ENCODE data around the gene CDK14.

CDK14 gene

DNA sequence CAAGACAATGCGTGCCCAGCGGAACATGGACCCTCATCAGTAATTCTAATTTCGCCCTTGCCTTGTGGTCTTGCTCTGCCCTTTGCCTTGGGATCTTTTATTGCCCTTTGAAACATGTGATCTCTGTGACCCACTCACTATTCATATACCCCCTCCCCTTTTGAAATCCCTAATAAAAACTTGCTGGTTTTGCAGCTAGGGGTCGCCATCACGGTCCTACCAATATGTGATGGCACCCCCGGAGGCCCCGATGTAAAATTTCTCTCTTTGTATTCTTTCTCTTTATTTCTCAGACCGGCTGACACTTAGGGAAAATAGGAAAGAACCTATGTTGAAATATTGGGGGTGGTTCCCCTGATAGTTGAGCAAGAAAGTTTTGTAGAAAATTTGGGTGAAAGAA, 242.7 kb downstream of the CDK14 start:
- Histone ChIP-seq H3K27ac (ENCODE audit: low read depth, low read length) (no peak overlapping the region), H3K4me3 (ENCODE audit: low read length) (no peak overlapping the region), H3K36me3 (ENCODE audit: control insufficient read depth, insufficient read depth, low read length) (no peaks in the 10 kb centered on the region), H3K9ac (ENCODE audit: low read length) (no peak overlapping the region), H3K27me3 (ENCODE audit: control insufficient read depth, insufficient read depth, low read length) (no peaks in the 10 kb centered on the region), H3K4me1 (ENCODE audit: control insufficient read depth, insufficient read depth, low read length) (no peaks in the 10 kb centered on the region)

DNA sequence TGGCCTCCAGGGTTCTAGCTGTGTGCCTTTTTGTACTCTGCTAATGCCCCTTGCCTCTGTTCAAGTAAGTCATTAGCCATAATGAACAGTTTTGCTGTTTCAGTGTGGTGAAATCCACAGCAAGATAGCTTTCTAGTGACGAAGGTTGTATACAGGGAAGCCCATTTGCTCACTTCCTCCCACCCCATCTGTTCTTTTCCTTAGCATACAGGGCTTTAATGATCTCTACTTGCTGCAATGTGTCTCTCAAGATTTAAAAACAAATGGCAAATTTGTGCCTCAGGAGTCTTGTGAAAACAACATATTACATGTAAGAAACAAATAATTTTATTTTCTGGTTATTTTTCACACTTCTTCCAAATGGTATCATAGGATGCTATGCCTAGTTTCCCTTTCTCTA, 243.2 kb downstream of the CDK14 start:
- no peak overlapping the region for H3K4me3 ChIP-seq (ENCODE audit: low read length)
- H3K27ac ChIP-seq (ENCODE audit: low read depth, low read length), result no peak overlapping the region
- no peak overlapping the region for H3K9ac ChIP-seq (ENCODE audit: low read length)
- no peaks in the 10 kb centered on the region for H3K36me3 ChIP-seq (ENCODE audit: control insufficient read depth, insufficient read depth, low read length)
- no peaks in the 10 kb centered on the region for H3K27me3 ChIP-seq (ENCODE audit: control insufficient read depth, insufficient read depth, low read length)
- H3K4me1 ChIP-seq (ENCODE audit: control insufficient read depth, insufficient read depth, low read length), result no peaks in the 10 kb centered on the region

DNA sequence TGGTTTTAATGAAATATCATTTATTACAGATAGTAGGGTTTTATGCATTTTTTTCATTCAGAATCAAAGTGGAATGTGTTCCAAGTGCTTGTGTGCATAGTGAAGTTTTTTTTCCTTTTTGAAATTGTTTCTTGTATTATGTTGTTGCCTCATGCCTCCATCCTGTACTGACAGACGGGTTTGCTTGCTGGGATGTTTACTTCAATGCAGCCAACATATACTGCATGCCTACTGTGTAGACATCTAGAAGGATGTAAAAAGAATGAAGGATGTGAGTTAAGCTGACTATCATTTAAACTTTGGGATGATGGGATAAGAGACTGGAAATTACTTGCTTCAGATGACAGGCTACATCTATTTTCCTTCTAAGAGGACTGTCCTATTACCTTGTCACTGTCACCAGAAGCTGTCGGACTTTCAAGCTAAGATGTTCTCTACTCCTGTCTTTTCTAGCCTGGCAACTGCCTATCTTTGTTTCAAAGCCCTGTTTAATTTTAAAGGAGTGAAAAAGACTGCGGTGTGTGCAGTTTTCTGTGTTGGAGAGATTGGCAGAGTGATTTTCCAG, 243.7 kb downstream of the CDK14 start:
- H3K4me1 ChIP-seq (ENCODE audit: control insufficient read depth, insufficient read depth, low read length), result no peaks in the 10 kb centered on the region
- no peaks in the 10 kb centered on the region for H3K36me3 ChIP-seq (ENCODE audit: control insufficient read depth, insufficient read depth, low read length)
- no peak overlapping the region for H3K4me3 ChIP-seq (ENCODE audit: low read length)
- H3K27me3 ChIP-seq (ENCODE audit: control insufficient read depth, insufficient read depth, low read length), result no peaks in the 10 kb centered on the region
- no peak overlapping the region for H3K27ac ChIP-seq (ENCODE audit: low read depth, low read length)
- no peak overlapping the region for H3K9ac ChIP-seq (ENCODE audit: low read length)

DNA sequence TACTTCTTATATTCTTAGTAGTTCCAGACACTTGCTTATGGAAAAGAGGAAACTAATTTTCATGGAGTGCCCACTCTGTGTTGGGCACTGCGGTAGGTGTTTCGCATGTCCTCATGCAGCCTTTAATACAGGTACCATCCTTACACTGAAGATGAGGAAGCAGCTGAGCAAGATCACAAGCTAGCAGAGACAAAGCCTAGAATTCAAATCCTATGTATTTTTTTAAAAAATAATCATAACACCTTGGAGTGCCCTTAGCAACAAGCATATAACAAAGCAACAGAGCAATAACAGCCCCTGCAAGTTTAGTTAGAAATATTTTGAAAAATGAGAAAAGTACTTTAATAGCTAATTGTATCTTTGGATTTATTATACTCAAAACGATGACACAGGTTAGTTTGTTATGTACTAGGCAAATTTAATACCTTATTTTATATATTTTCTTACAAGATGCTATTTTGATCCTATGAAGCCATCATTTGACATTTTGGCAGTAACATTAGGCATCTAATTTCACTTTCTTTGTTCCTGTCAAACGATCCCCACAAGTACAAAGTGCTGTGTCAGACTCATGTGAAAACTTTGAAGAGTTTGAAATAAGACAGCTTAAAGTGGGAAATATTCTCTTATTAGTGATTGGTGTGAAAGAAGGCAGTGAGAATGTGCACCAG, 245.8 kb downstream of the CDK14 start:
- Histone ChIP-seq H3K36me3 (ENCODE audit: control insufficient read depth, insufficient read depth, low read length) (no peaks in the 10 kb centered on the region), H3K27ac (ENCODE audit: low read depth, low read length) (no peak overlapping the region), H3K27me3 (ENCODE audit: control insufficient read depth, insufficient read depth, low read length) (no peaks in the 10 kb centered on the region), H3K4me1 (ENCODE audit: control insufficient read depth, insufficient read depth, low read length) (no peaks in the 10 kb centered on the region), H3K4me3 (ENCODE audit: low read length) (no peak overlapping the region), H3K9ac (ENCODE audit: low read length) (no peak overlapping the region)

DNA sequence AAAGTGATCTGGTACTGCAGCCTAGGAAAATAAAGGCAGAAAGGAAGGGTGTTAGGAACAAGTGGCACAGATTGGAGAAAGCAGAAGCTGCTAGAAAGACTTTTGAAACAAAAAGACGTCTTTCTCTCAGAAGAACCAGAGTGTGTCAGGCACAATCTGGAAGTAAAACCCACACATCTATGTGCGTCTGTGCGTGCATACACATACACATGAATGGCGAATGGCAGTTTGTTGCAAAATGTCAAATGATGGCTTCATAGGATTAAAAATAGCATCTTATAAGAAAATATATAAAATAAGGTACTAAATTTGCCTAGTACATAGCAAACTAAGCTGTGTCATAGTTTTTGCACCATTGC, 246.3 kb downstream of the CDK14 start:
- Histone ChIP-seq H3K27ac (ENCODE audit: low read depth, low read length) (no peak overlapping the region), H3K4me3 (ENCODE audit: low read length) (no peak overlapping the region), H3K4me1 (ENCODE audit: control insufficient read depth, insufficient read depth, low read length) (no peaks in the 10 kb centered on the region), H3K36me3 (ENCODE audit: control insufficient read depth, insufficient read depth, low read length) (no peaks in the 10 kb centered on the region), H3K27me3 (ENCODE audit: control insufficient read depth, insufficient read depth, low read length) (no peaks in the 10 kb centered on the region), H3K9ac (ENCODE audit: low read length) (no peak overlapping the region)

DNA sequence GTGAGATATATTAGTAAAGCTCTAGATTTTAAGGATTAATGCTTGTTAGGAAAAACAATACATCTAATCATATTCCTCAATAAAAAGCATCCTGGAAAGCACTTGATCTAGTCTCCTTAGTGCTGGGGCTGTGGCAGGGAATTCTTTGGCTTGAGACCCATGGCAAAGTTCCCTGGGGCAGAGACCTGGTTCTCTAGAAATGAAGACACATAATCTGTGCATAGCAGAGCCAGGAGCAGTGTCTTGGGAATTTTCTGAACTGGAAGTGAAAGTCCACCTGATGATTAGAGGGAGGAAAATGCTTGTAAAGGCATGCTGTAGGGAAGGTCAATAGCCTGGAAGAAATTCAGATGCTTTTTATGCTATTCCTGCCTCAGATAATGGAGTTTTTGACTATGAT, 247.4 kb downstream of the CDK14 start:
- Histone ChIP-seq H3K4me3 (ENCODE audit: low read length) (no peak overlapping the region), H3K36me3 (ENCODE audit: control insufficient read depth, insufficient read depth, low read length) (no peaks in the 10 kb centered on the region), H3K27ac (ENCODE audit: low read depth, low read length) (no peak overlapping the region), H3K27me3 (ENCODE audit: control insufficient read depth, insufficient read depth, low read length) (no peaks in the 10 kb centered on the region), H3K4me1 (ENCODE audit: control insufficient read depth, insufficient read depth, low read length) (no peaks in the 10 kb centered on the region), H3K9ac (ENCODE audit: low read length) (no peak overlapping the region)

DNA sequence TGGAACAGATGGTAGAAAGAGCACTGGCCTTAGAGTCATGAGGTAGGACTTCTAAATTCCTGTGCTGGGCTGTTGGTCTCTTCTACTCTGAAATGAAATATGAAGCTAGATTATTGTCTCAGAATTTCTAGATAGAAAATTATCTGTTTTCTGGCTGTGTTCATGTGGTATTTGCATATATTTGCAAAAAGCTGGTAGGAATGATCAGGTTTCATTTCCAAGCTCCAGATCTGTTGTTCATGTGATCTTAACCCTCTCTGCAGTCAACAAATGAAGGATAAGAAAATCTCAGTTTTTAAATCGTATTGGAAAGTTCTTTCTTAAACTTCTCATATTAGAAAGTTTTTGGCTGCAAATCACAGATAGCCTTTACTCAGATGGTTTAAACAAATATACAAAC, 248.3 kb downstream of the CDK14 start:
- H3K36me3 ChIP-seq (ENCODE audit: control insufficient read depth, insufficient read depth, low read length), result no peaks in the 10 kb centered on the region
- H3K4me1 ChIP-seq (ENCODE audit: control insufficient read depth, insufficient read depth, low read length), result no peaks in the 10 kb centered on the region
- no peaks in the 10 kb centered on the region for H3K27me3 ChIP-seq (ENCODE audit: control insufficient read depth, insufficient read depth, low read length)
- no peak overlapping the region for H3K27ac ChIP-seq (ENCODE audit: low read depth, low read length)
- H3K9ac ChIP-seq (ENCODE audit: low read length), result no peak overlapping the region
- H3K4me3 ChIP-seq (ENCODE audit: low read length), result no peak overlapping the region

DNA sequence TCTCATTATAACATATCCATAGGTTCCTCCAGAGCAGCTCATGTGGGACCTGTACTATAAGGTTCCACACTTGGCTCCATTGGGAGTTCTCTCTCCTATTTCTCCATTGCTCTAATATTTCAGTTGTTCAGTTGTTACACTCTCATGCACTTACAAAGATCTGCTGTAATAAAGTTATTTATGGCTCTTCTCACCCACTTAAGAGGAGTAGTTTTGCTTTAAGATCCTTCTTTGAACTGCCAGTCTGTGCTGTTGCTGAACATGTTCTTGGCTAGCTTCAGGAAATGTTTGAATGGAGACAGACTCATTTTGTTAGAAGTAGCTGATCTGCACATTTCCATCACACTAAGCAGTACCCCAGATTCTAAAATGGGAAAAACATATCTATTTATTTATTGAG, 250.1 kb downstream of the CDK14 start:
- no peaks in the 10 kb centered on the region for H3K27me3 ChIP-seq (ENCODE audit: control insufficient read depth, insufficient read depth, low read length)
- H3K27ac ChIP-seq (ENCODE audit: low read depth, low read length), result no peak overlapping the region
- no peaks in the 10 kb centered on the region for H3K36me3 ChIP-seq (ENCODE audit: control insufficient read depth, insufficient read depth, low read length)
- H3K4me3 ChIP-seq (ENCODE audit: low read length), result no peak overlapping the region
- H3K9ac ChIP-seq (ENCODE audit: low read length), result no peak overlapping the region
- no peaks in the 10 kb centered on the region for H3K4me1 ChIP-seq (ENCODE audit: control insufficient read depth, insufficient read depth, low read length)

DNA sequence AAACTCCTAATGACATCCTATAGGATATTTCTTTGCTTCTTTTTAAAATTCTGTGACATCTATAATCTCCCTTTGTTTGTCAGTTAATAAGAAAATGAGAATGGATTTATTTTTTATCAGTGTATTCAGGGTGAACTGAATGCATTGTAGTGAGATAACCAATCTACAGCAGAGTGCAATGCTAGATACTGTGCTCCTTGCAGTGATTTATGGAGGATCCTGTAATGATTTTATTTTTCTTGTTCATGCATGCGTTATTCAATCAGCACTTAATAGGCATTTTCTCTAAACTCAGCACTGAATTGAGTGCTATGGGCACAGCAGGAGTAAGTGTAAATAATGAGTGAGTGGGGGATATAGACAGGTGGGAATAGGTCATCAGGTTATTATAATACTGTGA, 253.9 kb downstream of the CDK14 start:
- no peaks in the 10 kb centered on the region for H3K36me3 ChIP-seq (ENCODE audit: control insufficient read depth, insufficient read depth, low read length)
- H3K4me3 ChIP-seq (ENCODE audit: low read length), result no peak overlapping the region
- no peak overlapping the region for H3K9ac ChIP-seq (ENCODE audit: low read length)
- no peaks in the 10 kb centered on the region for H3K4me1 ChIP-seq (ENCODE audit: control insufficient read depth, insufficient read depth, low read length)
- no peaks in the 10 kb centered on the region for H3K27me3 ChIP-seq (ENCODE audit: control insufficient read depth, insufficient read depth, low read length)
- no peak overlapping the region for H3K27ac ChIP-seq (ENCODE audit: low read depth, low read length)

DNA sequence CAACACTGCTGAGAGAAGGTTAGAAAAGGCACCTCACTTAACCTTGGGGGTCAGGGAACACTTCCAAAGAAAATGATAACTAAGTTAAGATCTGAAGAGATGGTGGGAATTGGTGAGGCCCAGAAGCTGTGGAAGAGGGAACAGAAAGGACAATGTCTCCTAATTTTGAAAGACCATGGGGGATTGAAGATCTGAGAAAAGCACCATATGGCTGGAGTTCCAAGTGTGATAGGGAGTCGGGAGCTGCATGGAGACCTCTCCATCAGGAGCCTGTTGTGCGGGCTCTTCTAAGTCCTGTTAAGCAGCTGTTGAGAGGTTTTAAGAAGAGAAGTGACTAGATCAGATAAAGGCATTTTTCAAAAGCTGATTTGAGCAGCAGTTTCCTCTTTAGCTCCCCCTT, 254.3 kb downstream of the CDK14 start:
- H3K9ac ChIP-seq (ENCODE audit: low read length), result no peak overlapping the region
- no peaks in the 10 kb centered on the region for H3K27me3 ChIP-seq (ENCODE audit: control insufficient read depth, insufficient read depth, low read length)
- H3K27ac ChIP-seq (ENCODE audit: low read depth, low read length), result no peak overlapping the region
- H3K4me1 ChIP-seq (ENCODE audit: control insufficient read depth, insufficient read depth, low read length), result no peaks in the 10 kb centered on the region
- no peaks in the 10 kb centered on the region for H3K36me3 ChIP-seq (ENCODE audit: control insufficient read depth, insufficient read depth, low read length)
- no peak overlapping the region for H3K4me3 ChIP-seq (ENCODE audit: low read length)

DNA sequence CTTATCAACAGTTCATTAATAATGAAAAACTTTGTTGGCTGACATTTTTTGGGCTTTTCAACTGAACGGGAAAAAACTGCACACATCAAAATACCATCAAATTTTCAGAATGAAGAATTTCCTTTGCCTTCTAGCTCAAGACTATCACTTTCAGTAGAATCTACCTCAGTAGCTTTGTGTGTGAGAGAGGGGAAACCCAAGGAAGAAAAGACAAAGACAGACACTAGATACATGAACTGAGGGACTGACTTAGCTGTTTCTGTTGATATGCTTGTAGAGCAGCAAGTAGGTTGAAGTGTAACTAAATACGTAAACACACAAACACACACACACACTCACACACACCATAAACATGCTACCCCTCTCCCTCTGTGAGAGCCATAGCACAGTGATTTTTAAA, 257.1 kb downstream of the CDK14 start:
- no peak overlapping the region for H3K27ac ChIP-seq (ENCODE audit: low read depth, low read length)
- no peaks in the 10 kb centered on the region for H3K27me3 ChIP-seq (ENCODE audit: control insufficient read depth, insufficient read depth, low read length)
- H3K36me3 ChIP-seq (ENCODE audit: control insufficient read depth, insufficient read depth, low read length), result no peaks in the 10 kb centered on the region
- no peak overlapping the region for H3K4me3 ChIP-seq (ENCODE audit: low read length)
- no peak overlapping the region for H3K9ac ChIP-seq (ENCODE audit: low read length)
- no peaks in the 10 kb centered on the region for H3K4me1 ChIP-seq (ENCODE audit: control insufficient read depth, insufficient read depth, low read length)

DNA sequence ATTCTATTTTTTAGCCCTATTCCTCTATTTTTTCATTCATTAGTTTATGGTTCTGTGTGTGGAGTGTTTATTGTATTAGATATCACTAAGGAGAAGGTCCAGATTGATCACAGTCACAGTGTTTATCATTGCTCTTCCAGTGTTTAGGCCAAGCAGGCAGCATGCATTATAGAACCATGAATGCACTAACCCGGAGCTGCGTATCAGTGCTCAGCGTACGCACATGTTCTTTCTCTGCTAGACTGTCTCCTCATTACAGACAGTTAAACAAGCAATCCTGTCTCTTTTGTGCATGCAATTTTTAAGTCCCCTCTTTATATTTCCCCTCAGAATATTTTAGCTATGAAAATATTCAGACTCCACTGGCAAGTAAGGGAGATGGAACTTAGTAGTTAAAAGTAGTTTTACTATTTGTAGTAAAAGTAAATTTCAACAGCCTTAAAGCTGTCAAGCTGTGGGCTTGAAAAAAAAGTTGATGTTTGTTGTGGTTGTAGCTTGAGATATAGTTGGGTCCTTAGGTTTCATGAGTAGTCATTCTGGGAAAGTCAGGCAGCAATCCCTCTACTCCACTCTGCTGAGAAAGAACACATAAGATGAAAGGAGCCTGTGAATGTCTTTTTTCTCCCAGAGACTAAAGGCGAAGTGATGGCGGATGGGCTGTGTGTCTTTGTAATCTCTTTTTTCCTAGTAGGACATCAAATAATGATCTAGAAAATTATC, 260.4 kb downstream of the CDK14 start:
- Histone ChIP-seq H3K4me3 (ENCODE audit: low read length) (no peak overlapping the region), H3K9ac (ENCODE audit: low read length) (no peak overlapping the region), H3K27me3 (ENCODE audit: control insufficient read depth, insufficient read depth, low read length) (no peaks in the 10 kb centered on the region), H3K4me1 (ENCODE audit: control insufficient read depth, insufficient read depth, low read length) (no peaks in the 10 kb centered on the region), H3K36me3 (ENCODE audit: control insufficient read depth, insufficient read depth, low read length) (no peaks in the 10 kb centered on the region), H3K27ac (ENCODE audit: low read depth, low read length) (no peak overlapping the region)

DNA sequence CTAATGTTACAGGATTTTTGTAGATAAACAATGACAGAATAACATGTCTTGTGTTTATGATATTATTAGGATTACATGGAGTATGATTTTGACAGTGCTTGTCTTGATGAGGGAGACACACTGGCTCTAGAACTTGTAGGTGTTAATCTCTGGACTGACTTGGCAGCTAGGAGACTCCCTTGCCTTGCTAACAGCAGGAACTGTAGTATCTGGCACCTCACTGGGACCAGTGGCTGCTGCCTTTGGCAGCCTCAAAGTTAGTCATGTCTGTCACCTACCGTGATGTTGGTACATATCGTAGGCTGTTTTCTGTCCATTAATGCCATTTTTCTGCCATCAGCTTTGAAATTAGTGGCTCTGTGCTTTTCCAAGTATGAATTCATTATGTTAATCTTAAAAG, 261.5 kb downstream of the CDK14 start:
- Histone ChIP-seq H3K4me3 (ENCODE audit: low read length) (no peak overlapping the region), H3K27me3 (ENCODE audit: control insufficient read depth, insufficient read depth, low read length) (no peaks in the 10 kb centered on the region), H3K9ac (ENCODE audit: low read length) (no peak overlapping the region), H3K4me1 (ENCODE audit: control insufficient read depth, insufficient read depth, low read length) (no peaks in the 10 kb centered on the region), H3K27ac (ENCODE audit: low read depth, low read length) (no peak overlapping the region), H3K36me3 (ENCODE audit: control insufficient read depth, insufficient read depth, low read length) (no peaks in the 10 kb centered on the region)
